Measurements from ENCODE around the gene PMAIP1. TPM values are rescaled to one million over a fixed set of nuclear protein-coding genes. Genes with fewer than 3 reads are reported as not detected.

The PMAIP1 gene
- total RNA-seq, 1 donor: 18.2 TPM

DNA sequence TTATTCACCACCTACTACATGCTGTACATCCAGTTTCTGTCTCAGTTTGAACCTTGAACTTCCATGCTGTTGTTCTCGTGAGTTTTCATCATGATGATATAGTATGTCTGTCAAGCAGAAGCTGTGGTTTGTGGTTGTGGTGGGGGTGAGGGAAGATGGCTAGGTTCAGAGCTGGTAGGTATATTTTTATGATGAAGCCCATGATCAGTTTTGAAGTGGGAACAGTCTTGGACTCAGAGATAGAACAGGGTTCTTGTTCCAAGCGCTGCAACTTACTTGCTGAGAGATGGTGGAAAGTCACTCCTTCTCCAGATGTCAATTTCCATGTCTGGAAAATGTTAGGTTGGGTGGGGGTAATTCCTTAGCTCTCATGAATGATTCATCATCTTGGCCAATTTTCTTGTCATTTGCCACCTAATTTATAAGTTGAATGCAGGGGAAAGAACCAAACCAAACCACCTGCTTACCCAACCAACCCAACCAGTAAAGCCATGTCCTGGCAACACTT is 21.6 kb downstream of the PMAIP1 start:
- DNase-seq (ENCODE audit: low read depth): no peak
- H3K4me3 ChIP-seq (ENCODE audit: low read depth, low read length): no peak overlapping the region
- TF ChIP-seq, protein P1, sequence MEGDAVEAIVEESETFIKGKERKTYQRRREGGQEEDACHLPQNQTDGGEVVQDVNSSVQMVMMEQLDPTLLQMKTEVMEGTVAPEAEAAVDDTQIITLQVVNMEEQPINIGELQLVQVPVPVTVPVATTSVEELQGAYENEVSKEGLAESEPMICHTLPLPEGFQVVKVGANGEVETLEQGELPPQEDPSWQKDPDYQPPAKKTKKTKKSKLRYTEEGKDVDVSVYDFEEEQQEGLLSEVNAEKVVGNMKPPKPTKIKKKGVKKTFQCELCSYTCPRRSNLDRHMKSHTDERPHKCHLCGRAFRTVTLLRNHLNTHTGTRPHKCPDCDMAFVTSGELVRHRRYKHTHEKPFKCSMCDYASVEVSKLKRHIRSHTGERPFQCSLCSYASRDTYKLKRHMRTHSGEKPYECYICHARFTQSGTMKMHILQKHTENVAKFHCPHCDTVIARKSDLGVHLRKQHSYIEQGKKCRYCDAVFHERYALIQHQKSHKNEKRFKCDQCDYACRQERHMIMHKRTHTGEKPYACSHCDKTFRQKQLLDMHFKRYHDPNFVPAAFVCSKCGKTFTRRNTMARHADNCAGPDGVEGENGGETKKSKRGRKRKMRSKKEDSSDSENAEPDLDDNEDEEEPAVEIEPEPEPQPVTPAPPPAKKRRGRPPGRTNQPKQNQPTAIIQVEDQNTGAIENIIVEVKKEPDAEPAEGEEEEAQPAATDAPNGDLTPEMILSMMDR (IDR thresholded peaks at IDR 0.05; ENCODE audit: insufficient read depth, low read length): no peak

GRCh38 chr18:59923539-59924196 is 23.9 kb downstream of the PMAIP1 start:
- H3K4me3 ChIP-seq (ENCODE audit: low read depth, low read length): no peak overlapping the region
- DNase-seq (ENCODE audit: low read depth): no peak
- TF ChIP-seq, protein P1 (IDR thresholded peaks at IDR 0.05; ENCODE audit: insufficient read depth, low read length): no peak

DNA sequence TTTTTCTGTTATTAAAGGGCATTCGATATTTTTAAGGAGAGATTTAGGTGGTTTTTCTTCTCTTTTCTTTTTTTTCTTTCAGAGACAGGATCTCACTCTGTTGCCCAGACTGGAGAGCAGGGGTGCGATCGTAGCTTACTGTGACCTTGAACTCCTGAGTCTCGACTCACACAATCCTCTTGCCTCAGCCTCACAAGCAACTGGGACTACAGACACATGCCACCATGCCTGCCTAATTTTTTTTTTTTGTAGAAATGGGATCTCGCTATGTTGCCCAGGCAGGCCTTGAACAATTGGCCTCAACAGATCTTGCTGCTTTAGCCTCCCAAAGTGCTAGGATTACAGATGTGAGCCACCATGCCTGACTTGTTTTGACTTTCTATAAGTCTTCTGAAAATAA is 26.3 kb downstream of the PMAIP1 start:
- TF ChIP-seq, protein P1 (IDR thresholded peaks at IDR 0.05; ENCODE audit: insufficient read depth, low read length): no peak
- no peak overlapping the region for H3K4me3 ChIP-seq (ENCODE audit: low read depth, low read length)
- no peak for DNase-seq (ENCODE audit: low read depth)

- DNase-seq (ENCODE audit: low read depth): peak; percentile 89
- no peak overlapping the region for H3K4me3 ChIP-seq (ENCODE audit: low read depth, low read length)
- TF ChIP-seq, protein P1 (IDR thresholded peaks at IDR 0.05; ENCODE audit: insufficient read depth, low read length): no peak
Measured at GRCh38 chr18:59927246-59927825, 27.5 kb downstream of the PMAIP1 start.

DNA sequence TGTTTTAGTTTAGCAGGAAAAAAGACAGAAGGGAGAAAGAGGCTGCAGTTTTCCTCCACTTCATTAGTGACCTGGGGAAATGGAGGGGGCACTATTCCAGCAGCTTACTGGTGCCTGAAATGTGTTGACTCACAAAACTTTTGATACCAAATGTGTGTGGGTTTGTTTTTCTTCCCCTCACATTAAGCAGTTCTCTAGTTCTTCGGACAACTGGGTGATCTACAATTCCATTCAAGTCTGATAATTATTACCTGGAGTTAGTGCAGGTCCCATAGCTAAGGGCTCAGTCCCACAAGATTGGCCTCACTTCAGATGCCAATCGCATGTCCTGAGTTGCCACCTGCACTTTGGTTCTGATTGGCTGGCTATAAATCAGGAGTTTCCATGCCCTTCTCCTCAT is 28.4 kb downstream of the PMAIP1 start:
- DNase-seq (ENCODE audit: low read depth): no peak
- no peak overlapping the region for H3K4me3 ChIP-seq (ENCODE audit: low read depth, low read length)
- TF ChIP-seq, protein P1 (IDR thresholded peaks at IDR 0.05; ENCODE audit: insufficient read depth, low read length): no peak

DNA sequence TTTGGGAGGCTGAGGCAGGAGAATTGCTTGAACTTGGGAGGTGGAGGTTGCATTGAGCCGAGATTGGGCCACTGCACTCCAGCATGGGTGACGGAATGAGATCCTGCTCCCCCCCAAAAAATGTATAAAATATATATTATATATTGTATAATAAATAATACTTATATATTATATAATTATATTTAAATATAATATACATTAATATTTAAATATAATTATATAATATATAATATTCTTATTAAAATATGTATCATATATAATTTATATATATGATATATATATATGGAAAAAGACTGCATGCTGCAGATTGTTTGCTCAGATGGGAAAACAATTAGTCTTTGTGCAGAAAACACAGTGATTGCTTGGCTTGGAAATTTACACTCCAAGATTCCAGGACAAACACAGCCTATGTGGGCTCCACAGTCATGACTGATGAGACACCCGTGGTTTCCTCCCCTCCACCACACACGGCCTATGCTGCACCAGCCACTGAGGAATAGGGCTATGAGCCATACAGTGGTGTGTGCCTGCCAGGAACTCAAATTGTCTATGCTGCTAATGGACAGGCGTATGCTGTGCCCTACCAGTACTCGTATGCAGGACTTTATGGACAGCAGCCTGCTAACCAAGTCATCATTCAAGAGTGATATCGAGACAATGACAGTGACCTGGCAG is 30.0 kb downstream of the PMAIP1 start:
- H3K4me3 ChIP-seq (ENCODE audit: low read depth, low read length): no peak overlapping the region
- TF ChIP-seq, protein P1 (IDR thresholded peaks at IDR 0.05; ENCODE audit: insufficient read depth, low read length): no peak
- no peak for DNase-seq (ENCODE audit: low read depth)
